HFF-Myc (cell line): ENCODE results near the gene PAWR.
"Not testable (repeated sequence)": the region's sequence is repeated elsewhere in the genome, so short reads cannot be mapped to it uniquely, and the experiment has no call there.

ENCODE experiments used
- DNase-seq: peaks from one replicate; pipeline ENCODE4 v3.0.0-alpha.2; 2011; ENCODE audit warnings: low read depth; ENCODE audit errors: extremely low read depth
- H3K4me3 ChIP-seq: replicated peaks from 2 replicates; pipeline ENCODE4 v1.5.1; 2011; ENCODE audit warnings: low read depth, mild to moderate bottlenecking, control low read depth, low read length
- CTCF ChIP-seq: IDR thresholded peaks from 2 replicates; pipeline ENCODE4 v1.5.1; 2012; ENCODE audit warnings: mild to moderate bottlenecking, low read depth, low read length, control low read depth; ENCODE audit errors: missing control alignments

PAWR gene

GRCh38 chr12:79546466-79547043 lies 144.2 kb downstream of the PAWR start:
- no peak for DNase-seq
- no peak for TF ChIP-seq CTCF
- no peak overlapping the region for H3K4me3 ChIP-seq

- not testable (repeated sequence) for DNase-seq, H3K4me3 ChIP-seq
Measured at GRCh38 chr12:79544439-79544838, 146.3 kb downstream of the PAWR start.

GRCh38 chr12:79537675-79538074 lies 153.1 kb downstream of the PAWR start:
- no peak for DNase-seq
- TF ChIP-seq CTCF: no peak
- H3K4me3 ChIP-seq: no peak overlapping the region

GRCh38 chr12:79535751-79536150 lies 155.0 kb downstream of the PAWR start:
- no peak for TF ChIP-seq CTCF
- no peak for DNase-seq
- no peak overlapping the region for H3K4me3 ChIP-seq
